Measurements from ENCODE around the gene CKAP5. TPM values are rescaled to one million over a fixed set of nuclear protein-coding genes. Genes with fewer than 3 reads are reported as not detected.

CKAP5 gene
- total RNA-seq, 1 experiment from 2014 or later, result 166 TPM

- Histone ChIP-seq H3K9me2 (ENCODE audit: insufficient read depth) (no peaks in the 10 kb centered on the region), H3K4me1 (ENCODE audit: control insufficient read depth in 1 of 2, insufficient read depth in 2 of 2, low read length in 2 of 2) (peaks cover 18 to 33% of the 10 kb centered on the region in 2 experiments), H3K9ac (ENCODE audit: low read length) (no peak overlapping the region), H3K27me3 (ENCODE audit: insufficient read depth, low read length) (no peaks in the 10 kb centered on the region), H3K9me3 (ENCODE audit: control insufficient read depth in 1 of 2, insufficient read depth in 1 of 2, low read depth in 1 of 2, low read length in 2 of 2) (no peaks in the 10 kb centered on the region), H3K27ac (ENCODE audit: low read depth, low read length) (no peak overlapping the region), H3K4me2 (ENCODE audit: low read length) (peak overlapping the region; percentile 77), H2AFZ (ENCODE audit: low read depth, low read length, poor library complexity, severe bottlenecking) (no peak overlapping the region), H4K20me1 (ENCODE audit: insufficient read depth) (peaks cover 20% of the 10 kb centered on the region; the same call in 1 of the 2 replicates), H3K79me2 (ENCODE audit: insufficient read depth, low read length) (peaks cover 100% of the 10 kb centered on the region), H3K36me3 (ENCODE audit: control insufficient read depth in 1 of 2, insufficient read depth in 2 of 2, low read length in 2 of 2) (no peaks in the 10 kb centered on the region), H3K4me3 (replicated peaks in 1 of 2; ENCODE audit: low read depth in 1 of 2, low read length in 2 of 2) (no peak overlapping the region)
- BruUV-seq (replicated peaks), result no TSS peak
- TF ChIP-seq RAD21 (IDR thresholded peaks at IDR 0.05; ENCODE audit: low read depth) (no peak), POLR2A (IDR thresholded peaks at IDR 0.05; ENCODE audit: borderline replicate concordance, extremely low read depth, insufficient read depth, insufficient read length) (no peak), ATF3 (IDR thresholded peaks at IDR 0.05) (no peak), ELF1 (IDR thresholded peaks at IDR 0.05; ENCODE audit: borderline replicate concordance, low read depth) (no peak), ZNF274 (IDR thresholded peaks at IDR 0.05; ENCODE audit: low read depth, low read length) (no peak), EZH2 (IDR thresholded peaks at IDR 0.05) (no peak), ZFX (IDR thresholded peaks at IDR 0.05) (no peak), YY1 (IDR thresholded peaks at IDR 0.05; ENCODE audit: extremely low read depth, insufficient replicate concordance, low read depth, low read length) (no peak), EZH2phosphoT487 (IDR thresholded peaks at IDR 0.05; ENCODE audit: borderline replicate concordance) (no peak), TCF7L2 (IDR thresholded peaks at IDR 0.05; ENCODE audit: borderline replicate concordance, extremely low read depth, insufficient read depth, insufficient read length) (no peak)
- CTCF ChIA-PET, result no interaction called here
- DNase-seq (ENCODE audit: low read depth, low spot score) (no peak), ATAC-seq (no peak)
- POLR2A ChIA-PET, result no interaction called here
- intact Hi-C loops (cut with micrococcal nuclease), result no loop called here
- RAD21 ChIA-PET (ENCODE audit: low non-redundant PET in 1 of 2, low total read pairs in 2 of 2, uncharacterized antibody in 2 of 2, unreplicated experiment in 2 of 2), result no interaction called here
Observed at GRCh38 chr11:46827995-46828394, 18.1 kb downstream of the CKAP5 start.
